ENCODE results near the gene BDH2.

DNA sequence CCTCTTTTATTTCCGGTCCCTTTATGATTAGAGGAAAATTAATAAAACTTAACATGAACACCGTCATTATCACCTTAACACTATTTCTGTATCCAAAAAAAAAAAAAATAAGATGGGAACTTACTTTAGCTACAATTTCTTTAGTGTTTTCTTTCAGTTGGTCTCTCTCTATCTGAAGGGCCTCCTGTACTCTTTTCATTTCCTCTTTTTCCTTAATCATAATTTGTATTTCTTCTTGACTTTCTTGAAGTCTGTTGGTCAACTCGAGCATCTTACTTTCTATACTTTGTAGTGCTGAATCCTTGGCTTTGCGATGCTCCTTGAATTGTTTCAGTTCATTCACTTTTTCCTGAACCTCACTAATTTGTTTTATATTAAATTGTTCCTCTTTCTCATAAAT, 45.3 kb upstream of the BDH2 start:
- TF ChIP-seq, protein P1, sequence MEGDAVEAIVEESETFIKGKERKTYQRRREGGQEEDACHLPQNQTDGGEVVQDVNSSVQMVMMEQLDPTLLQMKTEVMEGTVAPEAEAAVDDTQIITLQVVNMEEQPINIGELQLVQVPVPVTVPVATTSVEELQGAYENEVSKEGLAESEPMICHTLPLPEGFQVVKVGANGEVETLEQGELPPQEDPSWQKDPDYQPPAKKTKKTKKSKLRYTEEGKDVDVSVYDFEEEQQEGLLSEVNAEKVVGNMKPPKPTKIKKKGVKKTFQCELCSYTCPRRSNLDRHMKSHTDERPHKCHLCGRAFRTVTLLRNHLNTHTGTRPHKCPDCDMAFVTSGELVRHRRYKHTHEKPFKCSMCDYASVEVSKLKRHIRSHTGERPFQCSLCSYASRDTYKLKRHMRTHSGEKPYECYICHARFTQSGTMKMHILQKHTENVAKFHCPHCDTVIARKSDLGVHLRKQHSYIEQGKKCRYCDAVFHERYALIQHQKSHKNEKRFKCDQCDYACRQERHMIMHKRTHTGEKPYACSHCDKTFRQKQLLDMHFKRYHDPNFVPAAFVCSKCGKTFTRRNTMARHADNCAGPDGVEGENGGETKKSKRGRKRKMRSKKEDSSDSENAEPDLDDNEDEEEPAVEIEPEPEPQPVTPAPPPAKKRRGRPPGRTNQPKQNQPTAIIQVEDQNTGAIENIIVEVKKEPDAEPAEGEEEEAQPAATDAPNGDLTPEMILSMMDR (IDR thresholded peaks at IDR 0.05), result no peak
- no peak for TF ChIP-seq POLR2A (IDR thresholded peaks at IDR 0.05)
